22Rv1 (cell line): ENCODE data around the gene LRRC38.

Source experiments
- ZFX ChIP-seq: fragments of 450-650 bp; IDR thresholded peaks from 2 replicates; pipeline ENCODE4 v1.6.1; 2017; ENCODE audit warnings: antibody characterized with exemption, borderline replicate concordance
- TF ChIP-seq, protein P1 (sequence below): fragments of 450-650 bp; IDR thresholded peaks from 2 replicates; pipeline ENCODE4 v1.5.1; 2017; ENCODE audit warnings: mild to moderate bottlenecking

DNA sequence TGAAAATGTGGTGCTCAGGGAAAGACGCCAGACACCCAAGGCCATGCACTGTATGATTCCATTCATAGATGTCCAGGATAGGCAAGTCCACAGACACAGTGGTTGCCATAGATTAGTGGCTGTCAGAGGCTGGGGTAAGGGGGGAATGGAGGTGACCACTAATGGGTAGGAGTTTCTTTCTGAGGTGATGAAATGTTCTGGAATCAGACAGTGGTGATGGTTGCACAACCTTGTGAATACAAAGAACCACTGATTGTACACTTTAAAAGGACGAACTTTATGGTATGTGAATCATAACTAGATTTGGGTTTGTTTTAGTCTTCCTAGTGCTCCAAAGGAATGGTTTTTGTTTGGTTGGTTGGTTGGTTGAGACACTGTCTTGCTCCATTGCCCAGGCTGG lies 51.8 kb downstream of the LRRC38 start:
- TF ChIP-seq, protein P1, sequence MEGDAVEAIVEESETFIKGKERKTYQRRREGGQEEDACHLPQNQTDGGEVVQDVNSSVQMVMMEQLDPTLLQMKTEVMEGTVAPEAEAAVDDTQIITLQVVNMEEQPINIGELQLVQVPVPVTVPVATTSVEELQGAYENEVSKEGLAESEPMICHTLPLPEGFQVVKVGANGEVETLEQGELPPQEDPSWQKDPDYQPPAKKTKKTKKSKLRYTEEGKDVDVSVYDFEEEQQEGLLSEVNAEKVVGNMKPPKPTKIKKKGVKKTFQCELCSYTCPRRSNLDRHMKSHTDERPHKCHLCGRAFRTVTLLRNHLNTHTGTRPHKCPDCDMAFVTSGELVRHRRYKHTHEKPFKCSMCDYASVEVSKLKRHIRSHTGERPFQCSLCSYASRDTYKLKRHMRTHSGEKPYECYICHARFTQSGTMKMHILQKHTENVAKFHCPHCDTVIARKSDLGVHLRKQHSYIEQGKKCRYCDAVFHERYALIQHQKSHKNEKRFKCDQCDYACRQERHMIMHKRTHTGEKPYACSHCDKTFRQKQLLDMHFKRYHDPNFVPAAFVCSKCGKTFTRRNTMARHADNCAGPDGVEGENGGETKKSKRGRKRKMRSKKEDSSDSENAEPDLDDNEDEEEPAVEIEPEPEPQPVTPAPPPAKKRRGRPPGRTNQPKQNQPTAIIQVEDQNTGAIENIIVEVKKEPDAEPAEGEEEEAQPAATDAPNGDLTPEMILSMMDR = no peak
- TF ChIP-seq ZFX = no peak
